Anterior cingulate cortex (tissue), 58 donors: ENCODE data around the gene SDK2.

ENCODE experiments used
- DNase-seq, 58 donors: peaks; one replicate each; lab custom pipeline; 2025; lab: John Stamatoyannopoulos, UW

Gene SDK2

DNA sequence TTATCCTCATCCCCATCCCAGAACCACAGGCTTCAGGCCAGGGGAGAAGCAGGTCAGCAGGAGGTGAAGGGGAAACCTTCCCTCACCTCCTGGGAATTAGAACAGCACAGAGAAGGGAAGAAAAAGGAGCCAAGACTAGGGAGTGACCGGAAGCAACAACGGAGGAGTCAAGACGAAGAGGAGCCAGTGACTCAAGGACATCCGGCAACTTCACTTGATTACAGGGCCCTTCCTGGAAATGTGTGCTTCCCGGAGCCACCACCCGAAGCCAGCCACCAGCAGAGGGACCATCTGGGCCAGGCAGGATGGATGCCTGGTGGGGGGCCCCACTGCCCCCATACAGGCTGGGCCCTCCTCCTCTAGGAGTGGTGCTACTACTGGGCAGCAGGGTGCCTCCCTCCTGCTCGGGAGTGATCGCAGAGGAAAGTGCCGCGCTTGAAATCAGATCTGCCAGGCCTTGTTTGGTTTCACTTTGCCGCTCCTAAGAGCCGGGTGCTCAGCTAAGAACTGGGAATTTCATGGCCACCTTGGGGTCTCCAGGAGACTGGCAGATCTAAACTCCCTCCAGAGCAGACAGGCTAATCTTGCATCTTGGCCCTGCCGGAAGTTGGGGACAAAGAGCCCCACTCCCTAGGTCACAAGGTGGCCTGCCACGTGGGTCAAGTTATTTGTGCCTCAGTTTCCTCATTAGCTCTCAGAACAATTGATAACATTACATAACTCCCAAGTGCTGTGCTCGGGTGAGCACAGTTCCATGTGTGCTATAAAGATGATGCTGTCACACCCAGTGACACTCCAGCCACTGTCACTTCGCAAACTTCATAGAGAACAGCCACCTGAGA, 339.1 kb downstream of the SDK2 start:
- peak in 7 of 58 donors; percentile 9 to 61 (median 19) for DNase-seq

DNA sequence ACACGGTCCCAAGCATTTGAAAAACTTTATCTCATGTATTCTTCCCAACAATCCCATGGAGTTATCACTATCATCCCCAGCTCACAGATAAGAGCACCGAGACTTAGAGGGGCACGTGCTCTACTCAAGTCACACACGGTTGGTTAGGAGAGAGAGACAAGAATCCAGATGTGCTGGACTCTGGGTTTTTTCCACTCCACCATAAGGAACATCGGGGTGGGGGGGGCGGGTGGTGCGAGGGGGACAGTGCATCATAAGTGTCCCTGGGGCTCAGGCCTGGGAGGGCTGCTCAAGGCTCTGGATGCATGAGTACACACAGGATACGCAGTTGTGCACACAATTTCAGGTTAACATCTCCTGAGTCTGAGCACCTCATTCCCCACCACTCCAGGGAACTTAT, 339.8 kb downstream of the SDK2 start:
- no peak for DNase-seq

DNA sequence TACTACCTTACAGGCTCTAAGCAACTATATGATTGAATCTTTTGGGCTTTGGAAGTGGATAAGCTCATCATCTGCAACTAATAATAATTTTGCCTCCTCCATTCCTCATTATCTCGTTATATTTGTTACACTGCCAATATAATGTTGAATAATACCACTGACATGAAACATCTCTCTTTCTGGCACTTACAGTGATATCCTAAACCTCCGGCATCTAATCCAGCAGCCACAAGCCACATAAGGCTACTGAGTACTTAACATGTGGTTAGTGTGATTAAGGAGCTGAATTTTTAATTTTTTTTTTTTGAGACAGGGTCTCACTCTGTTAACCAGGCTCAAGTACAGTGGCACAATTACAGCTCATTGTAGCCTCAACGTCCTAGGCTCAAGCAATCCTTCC, 342.1 kb downstream of the SDK2 start:
- DNase-seq, result no peak

DNA sequence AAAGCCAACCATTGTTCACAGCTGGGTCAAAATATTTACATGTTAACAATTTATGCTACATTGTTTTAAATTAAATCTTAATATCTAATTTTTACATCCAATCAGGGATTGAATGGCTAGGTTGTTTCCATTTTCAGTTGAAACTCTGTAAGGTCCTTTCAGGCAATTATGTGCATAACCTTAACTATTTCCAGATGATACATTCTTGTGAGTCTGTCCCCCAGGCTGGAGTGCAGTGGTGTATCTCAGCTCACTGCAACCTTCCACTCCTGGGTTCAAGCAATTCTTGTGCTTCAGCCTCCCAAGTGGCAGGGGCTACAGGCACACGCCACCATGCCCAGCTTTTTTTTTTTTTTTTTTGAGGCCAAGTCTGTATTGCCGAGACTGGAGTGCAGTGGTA, 342.9 kb downstream of the SDK2 start:
- no peak for DNase-seq

DNA sequence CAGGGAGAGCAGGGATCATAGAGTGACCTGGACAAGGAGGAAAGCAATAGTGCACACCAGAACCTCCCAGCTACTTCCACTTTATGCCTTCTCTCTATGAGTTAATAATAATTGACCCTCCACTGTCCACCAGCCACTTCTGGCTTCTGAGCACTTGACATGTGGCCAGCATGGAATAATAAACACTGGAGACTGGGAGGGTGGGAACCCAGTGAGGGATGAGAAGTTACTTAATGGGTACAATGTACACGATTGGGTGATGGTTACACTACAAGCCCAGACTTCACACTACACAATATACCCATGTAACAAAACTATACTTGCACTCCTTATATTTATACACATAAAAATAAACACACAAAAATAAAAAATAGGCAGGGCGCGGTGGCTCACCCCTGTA, 343.9 kb downstream of the SDK2 start:
- DNase-seq, result no peak

DNA sequence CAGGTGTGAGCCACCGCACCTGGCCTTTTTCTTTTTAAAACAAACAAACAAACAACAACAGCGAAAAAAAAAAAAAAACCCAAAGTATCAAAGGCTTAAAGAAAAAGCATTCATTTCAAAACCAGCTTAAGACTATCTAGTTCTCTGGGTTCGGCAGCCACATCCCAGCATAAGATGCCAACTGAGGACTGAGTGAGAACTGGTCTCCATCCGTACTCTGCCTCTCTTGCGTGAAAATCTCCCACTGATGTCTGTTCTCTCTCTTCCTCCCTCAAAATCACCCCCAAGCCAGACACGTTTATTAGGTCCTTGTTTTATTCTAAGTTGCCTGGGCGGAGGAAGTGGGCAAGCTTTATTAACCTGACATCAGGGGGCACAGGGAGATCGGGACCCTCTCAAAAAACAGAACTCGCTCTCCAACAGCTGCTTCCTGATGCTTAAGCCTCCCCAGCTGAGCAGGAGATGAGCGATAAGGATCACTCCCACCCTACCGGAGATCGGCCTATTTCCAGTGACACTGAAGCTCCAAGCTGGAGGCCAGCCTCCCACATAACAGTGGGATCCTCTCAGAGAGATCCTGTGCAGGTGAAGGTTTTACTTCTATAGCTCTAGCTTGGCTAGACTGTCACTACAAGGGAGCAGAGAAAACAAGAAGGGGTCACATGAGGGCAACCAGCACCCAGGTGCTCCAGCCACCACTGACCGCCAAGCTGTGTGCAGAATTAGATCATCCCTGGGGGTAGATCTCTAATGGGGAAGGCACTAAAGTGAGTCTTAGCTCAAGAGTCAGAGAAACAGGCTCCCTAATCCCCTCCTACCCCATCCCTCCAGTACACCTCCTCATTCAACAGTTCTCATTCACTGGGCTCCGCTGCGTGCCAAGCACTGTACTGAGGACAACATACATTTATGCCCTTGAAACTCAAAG, 346.0 kb downstream of the SDK2 start:
- no peak for DNase-seq

DNA sequence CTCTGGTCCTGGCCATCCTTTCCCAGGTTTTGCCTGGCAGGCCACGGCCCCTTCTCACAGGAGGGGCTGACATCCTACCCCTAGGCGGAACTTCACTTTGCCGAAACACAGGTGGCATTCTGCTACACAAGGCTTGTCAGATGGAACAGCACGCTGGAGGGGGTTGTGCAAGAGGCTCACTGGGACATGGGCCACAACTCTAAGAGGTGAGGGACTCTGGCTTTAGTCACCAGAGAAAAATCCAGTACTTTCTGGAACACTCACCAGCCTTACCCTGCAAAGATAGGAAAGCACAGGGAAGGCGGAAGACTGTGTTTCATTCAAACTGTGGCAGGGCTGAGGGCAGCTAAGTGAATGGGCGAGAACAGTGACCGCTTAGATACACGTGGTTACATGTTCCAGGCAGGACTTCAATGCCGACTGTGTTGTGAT, 350.7 kb downstream of the SDK2 start:
- DNase-seq, result peak in 7 of 58 donors; percentile 15 to 69 (median 35)

DNA sequence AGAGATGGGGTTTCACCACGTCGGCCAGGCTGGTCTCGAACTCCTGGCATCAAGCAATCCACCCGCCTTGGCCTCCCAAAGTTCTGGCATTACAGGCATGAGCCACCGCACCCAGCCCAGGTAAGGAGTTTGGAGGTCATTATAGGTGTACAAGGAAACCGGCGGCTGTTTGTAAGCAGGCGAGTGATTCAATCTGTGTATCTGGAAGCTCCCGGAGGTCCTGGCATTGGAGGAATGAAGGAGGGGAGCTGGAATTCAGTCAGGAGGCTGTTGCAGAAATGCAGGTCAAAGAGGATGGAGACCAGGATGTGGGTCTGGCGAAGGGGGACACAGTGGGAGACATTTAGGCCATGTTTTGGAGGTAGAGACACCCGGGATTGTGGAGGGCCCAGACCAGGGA, 351.2 kb downstream of the SDK2 start:
- no peak for DNase-seq

DNA sequence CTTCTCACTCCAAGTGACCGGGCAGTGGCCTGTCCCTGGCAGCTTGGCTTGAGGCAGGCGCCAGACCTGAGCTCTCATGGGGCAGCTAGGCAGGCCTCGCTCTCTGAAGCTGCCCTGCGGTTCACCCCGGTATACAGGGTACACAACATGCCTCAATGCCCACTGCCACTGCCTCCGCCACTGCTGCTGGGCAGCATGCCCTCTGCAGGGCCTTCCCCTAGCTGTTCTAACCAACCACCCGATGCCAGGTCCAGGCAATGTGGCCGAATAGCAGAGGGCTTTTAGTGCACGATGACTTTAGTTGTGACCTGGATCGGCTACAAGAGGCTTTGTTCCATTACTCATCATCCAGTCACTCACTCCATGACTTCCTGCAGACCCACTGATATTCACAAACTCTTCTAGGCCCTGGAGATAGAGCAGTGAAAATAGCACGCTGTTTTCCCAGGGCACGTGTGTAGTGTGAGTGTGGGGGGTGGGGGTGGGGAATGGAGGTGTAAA, 352.2 kb downstream of the SDK2 start:
- DNase-seq, result peak in 38 of 58 donors; percentile 18 to 78 (median 57)

DNA sequence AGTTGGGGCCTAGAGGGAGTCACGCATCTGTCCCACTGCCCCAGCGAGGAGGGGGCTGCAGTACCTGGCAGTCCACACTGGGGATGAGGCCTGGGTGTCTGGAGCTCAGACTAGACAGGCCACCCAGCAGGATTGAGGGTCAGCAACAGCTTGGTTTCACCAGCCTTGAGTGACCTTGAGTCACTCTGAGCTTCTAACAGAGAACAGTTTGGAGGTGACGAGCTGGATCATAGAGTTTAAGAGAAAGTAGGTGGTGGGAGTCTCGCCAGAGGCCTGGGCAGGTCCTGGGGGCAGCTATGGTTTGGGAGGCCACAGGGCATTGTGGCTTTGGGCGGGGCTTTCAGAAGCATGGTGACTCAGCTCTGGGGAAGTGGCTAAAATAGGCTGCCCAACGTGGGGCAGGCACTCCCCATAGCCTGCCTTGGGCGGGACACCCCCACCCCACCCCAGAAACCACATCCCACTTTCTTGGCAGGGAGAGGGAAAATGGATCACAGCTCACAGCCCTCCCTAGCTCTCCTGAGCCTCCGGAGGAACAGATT, 352.9 kb downstream of the SDK2 start:
- peak in 1 of 58 donors; percentile 23 for DNase-seq

DNA sequence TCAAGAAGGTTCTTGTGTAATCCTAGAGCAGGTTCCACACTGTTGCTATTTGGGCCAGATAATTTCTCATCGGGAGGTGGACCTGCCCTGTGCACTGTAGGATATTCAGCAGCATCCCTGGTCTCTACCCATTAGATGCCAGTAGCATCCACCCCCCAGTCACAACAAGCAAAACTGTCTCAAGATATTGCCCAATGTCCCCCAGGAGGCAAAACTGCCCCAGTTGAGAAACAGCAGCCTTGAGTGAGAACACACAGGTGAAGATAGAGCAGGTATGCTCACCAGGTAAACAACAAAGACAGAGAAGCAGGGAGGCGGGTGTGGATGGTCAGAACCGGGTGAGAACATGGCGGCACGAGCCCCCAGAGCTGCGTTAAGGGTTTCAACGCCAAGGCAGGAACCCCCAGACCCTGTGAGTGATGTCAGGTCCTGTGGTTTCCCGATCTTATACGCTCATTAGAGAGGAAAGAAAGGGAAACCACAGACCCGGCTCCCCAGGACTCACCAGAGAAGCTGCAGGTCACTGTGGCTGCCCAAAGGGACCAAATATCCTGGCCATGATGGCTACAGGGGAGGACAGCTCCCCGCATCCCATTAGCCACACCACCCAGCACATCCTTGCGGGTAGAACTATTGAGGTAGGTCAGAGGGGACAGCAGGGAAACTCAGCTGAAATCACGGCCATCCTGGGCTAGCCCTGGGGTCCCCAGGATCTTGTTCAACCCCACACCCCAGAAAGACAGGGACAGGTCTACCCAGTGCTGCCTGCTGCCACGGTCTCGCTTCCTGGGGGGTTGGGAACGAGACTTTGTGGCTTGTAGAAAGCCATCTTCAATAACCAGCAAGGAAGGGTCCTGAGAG, 353.6 kb downstream of the SDK2 start:
- DNase-seq, result no peak

DNA sequence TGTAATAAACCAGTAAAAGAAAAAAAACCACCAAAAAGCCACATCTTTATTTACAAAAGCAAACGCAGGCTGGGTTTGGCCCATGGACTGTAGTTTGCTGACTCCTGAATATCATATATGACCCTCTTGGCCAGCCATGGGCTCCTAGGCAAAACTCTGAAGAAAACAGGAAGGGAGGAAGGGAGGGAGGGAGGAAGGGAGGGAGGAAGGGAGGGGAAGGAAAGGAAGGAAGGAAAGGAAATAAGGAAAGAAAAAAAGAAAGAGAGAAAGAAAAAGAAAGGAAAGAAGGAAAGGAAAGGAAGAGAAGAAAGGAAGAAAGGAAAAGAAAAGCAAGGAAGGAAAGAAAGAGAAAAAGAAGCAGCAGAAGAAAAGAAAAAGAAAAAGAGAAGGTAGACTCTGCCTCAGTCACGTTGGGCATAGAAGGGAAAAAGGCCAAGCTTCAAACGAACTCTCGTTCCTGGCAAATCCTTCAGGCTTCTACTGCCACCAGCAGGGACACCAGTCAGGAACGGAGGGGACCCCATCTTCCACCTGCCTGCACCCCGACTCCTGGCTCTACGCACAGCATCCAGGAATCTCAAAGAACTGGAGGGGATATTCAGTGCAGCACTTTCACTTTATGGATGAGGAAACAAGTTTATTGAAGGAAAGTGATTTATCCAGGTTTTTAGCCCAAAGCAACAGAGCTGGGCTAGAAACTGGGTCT, 354.5 kb downstream of the SDK2 start:
- no peak for DNase-seq

DNA sequence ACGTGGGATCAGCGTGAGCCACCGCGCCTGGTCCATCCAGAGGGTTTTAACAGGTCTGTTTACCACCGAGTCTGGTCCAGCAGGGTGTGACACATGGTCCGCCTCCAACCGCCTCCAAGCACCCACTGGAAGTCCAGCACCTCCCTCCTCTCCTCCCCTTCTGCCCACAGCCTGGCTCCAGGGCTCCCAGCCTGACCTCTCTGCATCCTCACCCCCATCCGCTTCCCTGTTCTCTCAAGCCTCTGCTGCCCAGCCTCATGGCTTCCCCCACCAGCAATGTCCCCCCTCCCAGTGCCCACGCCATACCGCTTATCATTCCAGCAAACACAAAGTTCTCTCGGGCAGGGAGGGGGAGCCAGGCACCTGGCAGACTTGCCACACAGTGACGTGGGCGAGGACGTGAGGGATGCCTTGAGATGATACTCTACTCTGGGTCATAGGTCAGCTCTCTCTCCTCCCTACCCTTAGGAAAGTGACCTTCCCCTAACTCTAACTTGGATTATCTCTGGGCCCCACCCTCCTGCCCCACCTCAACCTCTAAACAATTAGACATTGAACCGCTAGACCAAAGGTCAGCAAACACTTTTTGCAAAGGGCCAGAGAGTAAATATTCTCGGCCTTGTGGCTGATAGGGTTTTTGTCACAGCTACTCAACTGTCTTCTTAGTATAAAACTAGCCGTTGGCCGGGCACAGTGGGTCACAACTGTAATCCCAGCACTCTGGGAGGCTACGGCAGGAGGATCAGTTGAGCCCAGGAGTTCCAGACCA, 355.5 kb downstream of the SDK2 start:
- no peak for DNase-seq

DNA sequence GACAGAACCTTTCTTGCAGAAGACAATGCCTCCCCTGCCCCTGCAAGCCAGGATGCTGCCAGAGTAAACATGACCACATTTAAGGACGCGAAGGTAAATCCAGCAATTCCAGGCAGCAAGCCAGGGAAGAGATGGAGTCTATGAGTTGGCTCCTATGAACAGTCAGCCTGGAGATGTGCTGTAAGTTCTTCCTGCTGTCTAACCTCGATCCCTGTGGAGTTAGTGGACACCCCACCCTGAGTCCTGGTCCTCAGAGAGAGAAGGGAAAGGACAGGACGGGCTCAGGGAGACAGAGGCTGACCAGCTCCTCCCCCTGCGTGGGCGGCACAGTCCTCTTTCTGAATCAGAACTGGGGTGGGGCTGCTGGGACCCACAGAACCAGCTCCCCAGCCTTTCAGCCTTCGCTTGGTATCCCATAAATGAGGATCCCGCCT, 357.4 kb downstream of the SDK2 start:
- no peak for DNase-seq

DNA sequence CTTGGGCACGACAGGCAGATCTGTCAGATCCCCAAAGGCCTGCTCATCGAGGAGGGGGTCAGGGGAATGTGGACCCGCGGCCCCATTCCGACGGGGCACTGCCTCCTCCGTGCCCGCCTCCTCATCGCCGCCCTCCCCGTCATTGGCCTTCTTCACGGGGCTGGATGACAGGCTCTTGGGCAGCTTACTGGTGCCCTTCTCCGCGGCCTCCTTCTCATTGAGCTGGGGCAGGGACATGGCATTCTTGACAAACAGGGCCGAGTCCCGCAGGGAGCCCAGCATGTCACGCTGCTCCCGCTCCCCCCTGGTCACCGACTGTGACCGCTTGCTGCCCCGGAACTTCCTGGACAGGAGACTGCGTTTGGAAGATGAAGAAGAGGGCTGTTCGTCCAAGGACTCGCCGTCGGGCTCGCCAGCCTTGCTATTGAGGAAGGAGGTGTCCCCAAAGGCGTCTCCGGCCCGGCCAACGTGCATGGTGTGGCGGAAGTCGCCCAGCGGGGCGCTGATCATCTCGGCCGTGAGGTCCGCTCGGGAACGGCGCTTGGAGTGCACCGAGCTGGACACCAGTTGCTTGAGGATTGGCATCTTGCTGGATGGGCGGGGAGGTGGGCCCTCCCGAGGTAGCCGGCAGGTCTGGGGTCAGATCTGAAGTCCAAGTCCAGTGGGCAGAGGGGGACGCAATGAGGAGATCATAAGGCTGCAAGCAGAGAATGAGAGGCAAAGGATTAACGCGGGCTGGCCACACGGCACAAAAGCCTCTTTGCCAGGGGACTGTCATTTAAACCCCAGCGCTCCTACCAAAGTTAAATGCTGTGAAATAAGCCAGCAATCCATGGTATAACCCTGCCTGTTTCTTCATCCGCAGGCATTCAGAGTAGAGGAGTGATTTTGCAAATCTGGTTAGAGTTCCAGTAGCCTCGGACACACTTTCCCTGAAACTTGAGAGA, 358.1 kb downstream of the SDK2 start:
- no peak for DNase-seq

DNA sequence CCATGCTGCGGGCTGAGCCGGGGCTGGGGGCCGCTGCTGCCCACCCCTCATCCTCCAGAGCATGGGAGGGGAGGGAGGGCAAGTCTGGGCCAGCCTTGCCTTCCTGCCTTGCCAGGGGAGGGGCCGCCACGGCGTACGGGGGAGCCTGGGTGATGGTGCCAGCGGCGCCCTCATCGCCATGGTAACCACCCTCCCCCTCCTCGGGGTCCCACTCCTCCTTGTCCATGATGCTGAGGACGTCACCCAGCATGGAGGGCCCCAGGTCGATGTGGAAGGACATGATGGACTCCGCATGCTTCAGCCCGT, 358.7 kb downstream of the SDK2 start:
- no peak for DNase-seq

DNA sequence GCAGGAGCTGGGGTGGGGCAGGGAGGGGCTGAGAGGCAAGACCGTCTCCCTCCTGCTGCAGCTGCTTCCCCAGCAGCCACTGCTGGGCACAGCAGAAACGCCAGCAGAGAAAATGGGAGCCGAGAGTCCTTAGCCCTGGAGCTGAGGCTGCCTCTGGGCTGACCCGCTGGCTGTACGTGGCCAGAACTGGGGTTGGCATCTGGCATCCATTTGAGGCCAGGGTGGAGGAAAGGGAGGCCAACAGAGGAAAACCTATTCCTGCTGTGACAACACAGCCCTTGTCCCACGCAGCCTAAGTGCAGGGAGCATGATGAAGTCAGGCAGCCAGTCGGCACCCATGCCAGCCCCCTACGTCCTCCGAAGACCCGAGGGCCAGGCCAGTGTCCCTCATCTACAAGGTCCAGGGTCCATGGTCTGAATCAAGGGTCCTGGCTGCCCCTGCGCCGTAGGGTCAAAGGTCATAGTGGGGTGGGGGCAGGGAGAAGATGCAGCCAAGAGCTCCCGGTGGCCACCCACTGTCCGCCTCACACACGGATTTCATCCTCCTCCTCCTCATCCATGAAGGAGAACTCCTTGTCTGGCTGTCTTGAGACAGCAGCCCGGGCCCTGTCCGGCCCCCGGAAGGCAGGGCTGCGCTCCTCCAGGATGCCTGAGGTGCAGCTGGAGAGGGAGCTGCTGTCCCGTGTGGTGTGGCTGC, 359.2 kb downstream of the SDK2 start:
- DNase-seq, result no peak
